Neuronal stem cell (in vitro differentiated cells): ENCODE results near the gene SULF2. TPM values are rescaled to one million over a fixed set of nuclear protein-coding genes. Genes with fewer than 3 reads are reported as not detected.
"Not testable (repeated sequence)": the region's sequence is repeated elsewhere in the genome, so short reads cannot be mapped to it uniquely, and the experiment has no call there.

ENCODE experiments used
- DNase-seq: peaks from one replicate; pipeline ENCODE4 v3.0.0-alpha.2; 2013; ENCODE audit warnings: low spot score
- H2AFZ ChIP-seq: one replicate; pipeline ENCODE4 v1.6.1; 2013; ENCODE audit warnings: mild to moderate bottlenecking, low read length, inconsistent platforms
- H2AK5ac ChIP-seq: 2 replicates; pipeline ENCODE4 v1.6.1; 2013; ENCODE audit warnings: low read depth, mild to moderate bottlenecking, inconsistent platforms, low read length, moderate library complexity, mixed read lengths
- H2BK120ac ChIP-seq: 2 replicates; pipeline ENCODE4 v1.6.1; 2013; ENCODE audit warnings: low read depth, mild to moderate bottlenecking, inconsistent platforms, low read length, moderate library complexity, mixed read lengths
- H2BK12ac ChIP-seq: one replicate; pipeline ENCODE4 v1.6.1; 2013; ENCODE audit warnings: low read length, inconsistent platforms
- H2BK15ac ChIP-seq: 2 replicates; pipeline ENCODE4 v1.6.1; 2013; ENCODE audit warnings: mild to moderate bottlenecking, low read length, inconsistent platforms, mixed read lengths
- H2BK5ac ChIP-seq: one replicate; pipeline ENCODE4 v1.6.1; 2013; ENCODE audit warnings: inconsistent platforms, mild to moderate bottlenecking, low read length, moderate library complexity
- H3K14ac ChIP-seq: one replicate; pipeline ENCODE4 v1.6.1; 2013; ENCODE audit warnings: low read length, inconsistent platforms
- H3K18ac ChIP-seq: 2 replicates; pipeline ENCODE4 v1.6.1; 2013; ENCODE audit warnings: low read length, inconsistent platforms
- H3K23ac ChIP-seq: 2 replicates; pipeline ENCODE4 v1.6.1; 2013; ENCODE audit warnings: low read depth, mild to moderate bottlenecking, mixed read lengths, low read length, inconsistent platforms; ENCODE audit not compliant: poor library complexity
- H3K27ac ChIP-seq: replicated peaks from 3 replicates; pipeline ENCODE4 v1.5.1; 2013; ENCODE audit warnings: low read length, inconsistent platforms
- H3K27me3 ChIP-seq, 3 experiments: 2 replicates each; pipeline ENCODE4 v1.6.1; 2013; ENCODE audit warnings: low read length in 3 of 3, mild to moderate bottlenecking in 2 of 3, inconsistent platforms in 1 of 3, low read depth in 1 of 3, mixed read lengths in 1 of 3, moderate library complexity in 1 of 3; ENCODE audit not compliant: control insufficient read depth in 3 of 3, insufficient read depth in 3 of 3
- H3K36me3 ChIP-seq, 2 donors: replicated peaks in 1 of 2; 2 replicates each; pipeline ENCODE4 v1.6.1; 2013; ENCODE audit warnings: low read length in 2 of 2; ENCODE audit not compliant: control insufficient read depth in 2 of 2, insufficient read depth in 2 of 2
- H3K4ac ChIP-seq: 2 replicates; pipeline ENCODE4 v1.6.1; 2013; ENCODE audit warnings: inconsistent platforms, mild to moderate bottlenecking, low read length, moderate library complexity
- H3K4me1 ChIP-seq, 2 donors: 1 replicate in 1 of 2; 2 replicates in 1 of 2; pipeline ENCODE4 v1.6.1; 2013; ENCODE audit warnings: low read length in 2 of 2, low read depth in 1 of 2; ENCODE audit not compliant: control insufficient read depth in 2 of 2, insufficient read depth in 1 of 2
- H3K4me2 ChIP-seq: one replicate; pipeline ENCODE4 v1.6.1; 2013; ENCODE audit warnings: mild to moderate bottlenecking, low read length, inconsistent platforms; ENCODE audit not compliant: insufficient read depth, poor library complexity, severe bottlenecking
- H3K4me3 ChIP-seq, 2 donors: 2 replicates each; pipeline ENCODE4 v1.5.1; 2013; ENCODE audit warnings: low read length in 2 of 2, mild to moderate bottlenecking in 2 of 2, inconsistent platforms in 1 of 2, moderate library complexity in 1 of 2
- H3K79me1 ChIP-seq: one replicate; pipeline ENCODE4 v1.6.1; 2013; ENCODE audit warnings: low read depth, mild to moderate bottlenecking, inconsistent platforms, low read length, moderate library complexity
- H3K9ac ChIP-seq: one replicate; pipeline ENCODE4 v1.6.1; 2013; ENCODE audit warnings: mild to moderate bottlenecking, low read depth, low read length, inconsistent platforms; ENCODE audit not compliant: poor library complexity
- H3K9me3 ChIP-seq, 2 donors: replicated peaks in 1 of 2; 2 replicates each; pipeline versions ENCODE3 to v1.6.1; 2013; ENCODE audit warnings: low read length in 2 of 2, mild to moderate bottlenecking in 2 of 2, inconsistent platforms in 1 of 2, low read depth in 1 of 2, mixed read lengths in 1 of 2, moderate library complexity in 1 of 2; ENCODE audit not compliant: control insufficient read depth in 2 of 2, insufficient read depth in 1 of 2
- H4K8ac ChIP-seq: one replicate; pipeline ENCODE4 v1.6.1; 2013; ENCODE audit warnings: low read depth, mild to moderate bottlenecking, inconsistent platforms, low read length, moderate library complexity
- H4K91ac ChIP-seq: one replicate; pipeline ENCODE4 v1.6.1; 2013; ENCODE audit warnings: low read length, low read depth, mild to moderate bottlenecking, inconsistent platforms; ENCODE audit not compliant: poor library complexity
- WGBS, 2 donors: extraction: QIAGEN DNeasy Blood & Tissue Kit; methylation state at CpG; one replicate each; pipeline ENCODE4 v1.1.7; 2013; ENCODE audit warnings: missing lambda C conversion rate in 2 of 2, mixed read lengths in 1 of 2; ENCODE audit not compliant: insufficient read length in 2 of 2, insufficient replicate concordance in 1 of 2; ENCODE audit errors: extremely low coverage in 2 of 2; 5-methylcytosine and 5-hydroxymethylcytosine counted together
- polyA plus RNA-seq, 2 experiments: library from polyadenylated mRNA; stranded (reverse); fragments of 200-250 nt; gene quantifications; one replicate each; pipeline ENCODE4 v1.2.3, GENCODE V29; 2013

SULF2 gene
- 46.1 TPM for polyA plus RNA-seq (2013, experiment 1 of 2)
- 48.2 TPM for polyA plus RNA-seq (2013, experiment 2 of 2)

GRCh38 chr20:47785311-47785853 lies at the start of gene SULF2:
Gene SULF2, minus strand, starts transcription at chr20:47785481. Its CDS starts 28,118 bp downstream, at chr20:47757363.
- no peak within 1 kb of the TSS for H2AK5ac ChIP-seq
- peak within 1 kb of the TSS; percentile 73 for H3K14ac ChIP-seq
- no peak within 1 kb of the TSS for H4K8ac ChIP-seq
- H4K91ac ChIP-seq = no peak within 1 kb of the TSS
- H3K4me1 ChIP-seq = peaks cover 14 to 25% of the 10 kb centered on the region in 2 donors
- peaks cover 0 to 4% (median 0%) of the 10 kb centered on the region in 3 experiments for H3K27me3 ChIP-seq
- peak within 1 kb of the TSS; percentile 37 for H3K27ac ChIP-seq
- H2BK5ac ChIP-seq = no peak within 1 kb of the TSS
- no peaks in the 10 kb centered on the region for H3K36me3 ChIP-seq
- DNase-seq = peak; percentile 35
- no peaks in the 10 kb centered on the region for H3K9me3 ChIP-seq
- peaks cover 1% of the 10 kb centered on the region for H3K79me1 ChIP-seq
- no CpG with 5 or more reads among the region's 82 CpGs for WGBS, 2 donors
- H2AFZ ChIP-seq = peak within 1 kb of the TSS; percentile 94
- H3K18ac ChIP-seq = peak within 1 kb of the TSS; percentile 87
- H3K23ac ChIP-seq = peak within 1 kb of the TSS; percentile 74
- peak within 1 kb of the TSS; percentile 74 for H3K4me2 ChIP-seq
- H3K9ac ChIP-seq = peak within 1 kb of the TSS; percentile 89
- no peak within 1 kb of the TSS for H2BK120ac ChIP-seq
- H2BK12ac ChIP-seq = peak within 1 kb of the TSS; percentile 68
- no peak within 1 kb of the TSS for H3K4ac ChIP-seq
- peak within 1 kb of the TSS; percentile 80 to 84 for H3K4me3 ChIP-seq
- peak within 1 kb of the TSS; percentile 93 for H2BK15ac ChIP-seq

- not testable (repeated sequence) for H3K27me3 ChIP-seq, H3K36me3 ChIP-seq
Measured at GRCh38 chr20:47831675-47832074, 46.4 kb upstream of the SULF2 start.

GRCh38 chr20:47826716-47827115 lies 41.4 kb upstream of the SULF2 start:
- H3K9me3 ChIP-seq, H3K23ac ChIP-seq, H4K8ac ChIP-seq, H3K4me3 ChIP-seq, H2AK5ac ChIP-seq, H2BK120ac ChIP-seq, H3K4me1 ChIP-seq, H3K79me1 ChIP-seq, H2BK5ac ChIP-seq, H3K4me2 ChIP-seq, H3K27me3 ChIP-seq, H3K4ac ChIP-seq, H3K9ac ChIP-seq, H4K91ac ChIP-seq, H3K18ac ChIP-seq, H3K27ac ChIP-seq, DNase-seq, H3K14ac ChIP-seq, H3K36me3 ChIP-seq, H2BK15ac ChIP-seq, H2AFZ ChIP-seq, H2BK12ac ChIP-seq: not testable (repeated sequence)
- WGBS, 2 donors = no CpG with 5 or more reads among the region's 8 CpGs

More at GRCh38 chr20:47831675-47832074, 46.4 kb upstream of the SULF2 start:
- not testable (repeated sequence) for H2BK15ac ChIP-seq, H3K4me1 ChIP-seq, H3K14ac ChIP-seq, H3K9me3 ChIP-seq, H2BK120ac ChIP-seq, H3K4me2 ChIP-seq, H3K79me1 ChIP-seq, H2AFZ ChIP-seq, H3K23ac ChIP-seq, H2AK5ac ChIP-seq, H3K27ac ChIP-seq, DNase-seq, H2BK5ac ChIP-seq, H3K18ac ChIP-seq, H2BK12ac ChIP-seq, H4K91ac ChIP-seq, H4K8ac ChIP-seq, H3K4ac ChIP-seq, H3K4me3 ChIP-seq, H3K9ac ChIP-seq
- no CpG with 5 or more reads among the region's 7 CpGs for WGBS, 2 donors

DNA sequence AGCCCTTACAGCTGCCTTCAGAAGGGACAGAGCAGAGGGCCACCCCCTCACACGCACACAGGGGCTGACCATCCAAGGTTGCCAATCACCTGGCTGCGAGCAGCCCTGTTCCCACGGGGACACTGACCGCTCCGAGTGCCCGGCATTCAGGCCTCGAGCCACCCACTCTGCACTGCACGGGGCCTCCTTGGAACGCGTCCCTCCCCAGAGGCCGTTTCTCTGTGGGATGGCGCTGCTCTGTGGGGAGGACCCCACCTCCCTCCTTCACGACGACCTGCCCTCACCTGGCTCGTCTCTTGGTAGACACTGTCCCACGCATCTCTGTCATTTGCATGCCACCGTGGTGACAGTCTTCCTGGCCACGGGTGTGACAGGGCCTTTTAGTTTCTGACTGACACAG lies 40.7 kb upstream of the SULF2 start:
- not testable (repeated sequence) for H3K9me3 ChIP-seq, H3K36me3 ChIP-seq
- no CpG with 5 or more reads among the region's 18 CpGs for WGBS, 2 donors

More for the DNA sequence above, 40.7 kb upstream of the SULF2 start:
- H2BK15ac ChIP-seq, H3K4me2 ChIP-seq, H3K14ac ChIP-seq, H2AFZ ChIP-seq, H3K27ac ChIP-seq, H4K91ac ChIP-seq, H3K23ac ChIP-seq, H3K4me3 ChIP-seq, H3K9ac ChIP-seq, H3K79me1 ChIP-seq, H4K8ac ChIP-seq, DNase-seq, H3K4ac ChIP-seq, H2BK120ac ChIP-seq, H2BK12ac ChIP-seq, H2BK5ac ChIP-seq, H3K27me3 ChIP-seq, H3K18ac ChIP-seq, H3K4me1 ChIP-seq: not testable (repeated sequence)
- H2AK5ac ChIP-seq = peak overlapping the region; percentile 61
